GM23338 (cell line): ENCODE results near the gene TAF4. TPM values are rescaled to one million over a fixed set of nuclear protein-coding genes. Genes with fewer than 3 reads are reported as not detected.

Experiments used
- ATAC-seq: fragments of 200-7000 bp; cut with Tn5 transposase; 3 replicates; pipeline ENCODE4 v1.9.1; 2020
- DNase-seq: peaks from one replicate; pipeline ENCODE4 v3.0.0-alpha.2; 2015; ENCODE audit warnings: low spot score
- H2AFZ ChIP-seq: fragments of 200-600 bp; sonication (generic); 2 replicates; pipeline ENCODE4 v1.8.0; 2016; ENCODE audit warnings: antibody characterized with exemption, mild to moderate bottlenecking, moderate library complexity
- H3F3A ChIP-seq: fragments of 200-600 bp; sonication (generic); replicated peaks from 2 replicates; pipeline ENCODE4 v1.8.0; 2017; ENCODE audit warnings: antibody characterized with exemption, mixed run types, low read depth
- H3K27ac ChIP-seq: fragments of 200-600 bp; sonication (generic); 2 replicates; pipeline ENCODE4 v1.6.1; 2016; ENCODE audit warnings: low read depth
- H3K27me3 ChIP-seq: fragments of 200-600 bp; sonication (generic); 2 replicates; pipeline ENCODE4 v1.8.0; 2016; ENCODE audit warnings: mild to moderate bottlenecking, mixed run types, moderate library complexity; ENCODE audit not compliant: insufficient read depth
- H3K36me3 ChIP-seq: fragments of 200-600 bp; sonication (generic); 2 replicates; pipeline ENCODE4 v1.8.0; 2016; ENCODE audit warnings: mild to moderate bottlenecking; ENCODE audit not compliant: insufficient read depth
- H3K4me1 ChIP-seq: fragments of 200-600 bp; sonication (generic); 2 replicates; pipeline ENCODE4 v1.8.0; 2016; ENCODE audit warnings: mild to moderate bottlenecking, moderate library complexity; ENCODE audit not compliant: insufficient read depth
- H3K4me2 ChIP-seq: fragments of 200-600 bp; sonication (generic); 2 replicates; pipeline ENCODE4 v1.7.1; 2017; ENCODE audit warnings: mixed run types
- H3K4me3 ChIP-seq: fragments of 200-600 bp; sonication (generic); 2 replicates; pipeline ENCODE4 v1.6.1; 2016; ENCODE audit warnings: mixed run types
- H3K79me2 ChIP-seq: fragments of 200-600 bp; sonication (generic); replicated peaks from 2 replicates; pipeline ENCODE4 v1.8.0; 2017; ENCODE audit warnings: mild to moderate bottlenecking; ENCODE audit not compliant: insufficient read depth
- H3K9me2 ChIP-seq: fragments of 200-600 bp; sonication (generic); 2 replicates; pipeline ENCODE4 v1.8.0; 2017; ENCODE audit not compliant: insufficient read depth
- H4K20me1 ChIP-seq: fragments of 200-600 bp; sonication (generic); replicated peaks from 2 replicates; pipeline ENCODE4 v1.8.0; 2017; ENCODE audit warnings: mild to moderate bottlenecking; ENCODE audit not compliant: insufficient read depth
- H3K27ac Mint-ChIP-seq: 2 replicates; pipeline ENCODE4 v1.8.0; 2020; ENCODE audit warnings: inconsistent platforms, mild to moderate bottlenecking, moderate library complexity, mixed read lengths
- H3K27me3 Mint-ChIP-seq: 3 replicates; pipeline ENCODE4 v1.8.0; 2022; ENCODE audit warnings: low read depth, mild to moderate bottlenecking, moderate library complexity, mixed read lengths, inconsistent platforms; ENCODE audit not compliant: insufficient read depth, poor library complexity
- H3K36me3 Mint-ChIP-seq: 3 replicates; pipeline ENCODE4 v1.8.0; 2021; ENCODE audit warnings: low read depth, mild to moderate bottlenecking, inconsistent platforms, moderate library complexity, mixed read lengths
- H3K4me1 Mint-ChIP-seq: 3 replicates; pipeline ENCODE4 v1.8.0; 2020; ENCODE audit warnings: mild to moderate bottlenecking, inconsistent platforms, mixed read lengths
- H3K4me3 Mint-ChIP-seq: 3 replicates; pipeline ENCODE4 v1.8.0; 2021; ENCODE audit warnings: moderate library complexity, mild to moderate bottlenecking, inconsistent platforms, mixed read lengths
- H3K9me3 Mint-ChIP-seq: 3 replicates; pipeline ENCODE4 v1.8.0; 2020; ENCODE audit warnings: moderate library complexity, mild to moderate bottlenecking, inconsistent platforms, mixed read lengths
- CREB1 ChIP-seq: fragments of 250-450 bp; sonication (Bioruptor Pico); IDR thresholded peaks from 2 replicates; pipeline ENCODE4 v1.5.0; 2020; ENCODE audit warnings: low read depth, mild to moderate bottlenecking, moderate library complexity
- CTCF ChIP-seq, 2 experiments: fragments of 200-600 bp in 1 of 2; sonication (generic) in 1 of 2; conservative IDR thresholded peaks; 2 replicates each; pipeline versions ENCODE4 v1.5.1 to v1.6.1; 2016 to 2017; ENCODE audit warnings: antibody characterized with exemption in 2 of 2, low read depth in 2 of 2, mild to moderate bottlenecking in 2 of 2, moderate library complexity in 1 of 2
- EZH2phosphoT487 ChIP-seq: fragments of 200-600 bp; sonication (generic); IDR thresholded peaks from one replicate; pipeline ENCODE4 v1.8.1; 2018; ENCODE audit warnings: antibody characterized with exemption; ENCODE audit not compliant: unreplicated experiment
- POLR2AphosphoS5 ChIP-seq: IDR thresholded peaks from 2 replicates; pipeline ENCODE4 v1.6.1; 2016; ENCODE audit warnings: antibody characterized with exemption, low read depth
- STAT1 ChIP-seq: IDR thresholded peaks from one replicate; pipeline ENCODE4 v1.6.1; 2016; ENCODE audit warnings: antibody characterized with exemption; ENCODE audit not compliant: unreplicated experiment
- ZNF331 ChIP-seq: fragments of 250-450 bp; sonication (Bioruptor Pico); IDR thresholded peaks from 2 replicates; pipeline ENCODE4 v1.5.0; 2020; ENCODE audit warnings: low read depth, mild to moderate bottlenecking, moderate library complexity
- ZNF462 ChIP-seq: fragments of 250-450 bp; sonication (Bioruptor Pico); IDR thresholded peaks from 2 replicates; pipeline ENCODE4 v1.5.0; 2020; ENCODE audit warnings: mild to moderate bottlenecking, moderate library complexity
- polyA plus RNA-seq: library from polyadenylated mRNA; unstranded; fragments of >200 nt; fragmentation: Nextera tagmentation; extraction: Ambion mirVana; gene quantifications from 2 replicates; pipeline ENCODE4 v1.2.1, GENCODE V29; 2016
- total RNA-seq: library from RNA; depleted of rRNA; stranded (reverse); fragments of >200 nt; shearing (Covaris generic); gene quantifications from 2 replicates; pipeline ENCODE4 v1.2.3, GENCODE V29; 2014

Gene TAF4
- total and polyA plus RNA-seq, 2 experiments from 2014 or later: 7.2 to 60.0 TPM

- peaks cover 73% of the 10 kb centered on the region for H4K20me1 ChIP-seq
- no peak overlapping the region for H3K4me3 ChIP-seq
- ATAC-seq: no peak
- TF ChIP-seq STAT1 (no peak), ZNF462 (CRISPR knock-in tag) (no peak), ZNF331 (CRISPR knock-in tag) (no peak), CREB1 (CRISPR knock-in tag) (no peak), CTCF (conservative IDR thresholded peaks at IDR 0.05; ENCODE audit: low read depth in 2 of 2) (no peak), EZH2phosphoT487 (no peak), POLR2AphosphoS5 (no peak)
- peaks cover 12% of the 10 kb centered on the region; the same call in 1 of the 2 replicates for H3K4me1 ChIP-seq
- H3K4me2 ChIP-seq: no peak overlapping the region
- no peak overlapping the region for H3K27ac ChIP-seq
- DNase-seq: no peak
- no peaks in the 10 kb centered on the region; the same call in 1 of the 2 replicates for H3F3A ChIP-seq
- no peaks in the 10 kb centered on the region for H3K9me2 ChIP-seq
- H3K27me3 ChIP-seq: no peaks in the 10 kb centered on the region
- no peak overlapping the region for H2AFZ ChIP-seq
- Mint-ChIP-seq H3K27ac (0 out of 2 replicates have a peak overlapping the region, but pooled peaks have one; percentile 17), H3K4me1 (peaks cover 46% of the 10 kb centered on the region), H3K4me3 (no peak overlapping the region), H3K27me3 (peaks cover 7% of the 10 kb centered on the region), H3K9me3 (peaks cover 5% of the 10 kb centered on the region; the same call in 2 of the 3 replicates), H3K36me3 (peaks cover 4% of the 10 kb centered on the region; the same call in 2 of the 3 replicates)
- H3K36me3 ChIP-seq: no peaks in the 10 kb centered on the region
- H3K79me2 ChIP-seq: peaks cover 100% of the 10 kb centered on the region
Observed at GRCh38 chr20:62040381-62040922, 25.2 kb downstream of the TAF4 start.
